SK-N-SH treated with all-trans-retinoic acid at 6 μM for 48 hours (cell line): ENCODE measurements around the gene CPXM2.

Source experiments
- ATAC-seq: fragments of 200-7000 bp; cut with Tn5 transposase; 3 replicates; pipeline ENCODE4 v1.9.1; 2020; ENCODE audit warnings: mild to moderate bottlenecking, moderate library complexity
- ARNTL ChIP-seq: fragments of 450-650 bp; formaldehyde crosslinking; IDR thresholded peaks from 2 replicates; pipeline ENCODE4 v1.5.0; 2020; ENCODE audit warnings: low read depth, mild to moderate bottlenecking, moderate library complexity, borderline replicate concordance
- BACH2 ChIP-seq: fragments of 250-450 bp; sonication (Bioruptor Pico); IDR thresholded peaks from 2 replicates; pipeline ENCODE4 v1.9.0; 2021; ENCODE audit warnings: mild to moderate bottlenecking, borderline replicate concordance
- CSDC2 ChIP-seq: fragments of 250-450 bp; sonication (Bioruptor Pico); IDR thresholded peaks from 2 replicates; pipeline ENCODE4 v1.5.0; 2020; ENCODE audit warnings: mild to moderate bottlenecking, moderate library complexity
- ESRRG ChIP-seq: fragments of 250-450 bp; sonication (Bioruptor Pico); IDR thresholded peaks from 2 replicates; pipeline ENCODE4 v1.6.1; 2021; ENCODE audit warnings: mild to moderate bottlenecking
- GLIS3 ChIP-seq: fragments of 250-450 bp; sonication (Bioruptor Pico); IDR thresholded peaks from 2 replicates; pipeline ENCODE4 v1.5.0; 2020; ENCODE audit warnings: mild to moderate bottlenecking, moderate library complexity
- ISL1 ChIP-seq: fragments of 250-450 bp; sonication (Bioruptor Pico); IDR thresholded peaks from 2 replicates; pipeline ENCODE4 v2.1.2; 2022; ENCODE audit warnings: mild to moderate bottlenecking, moderate library complexity
- OSR1 ChIP-seq: fragments of 250-450 bp; sonication (Bioruptor Pico); IDR thresholded peaks from 2 replicates; pipeline ENCODE4 v1.8.0; 2022; ENCODE audit warnings: moderate library complexity, mild to moderate bottlenecking, inconsistent platforms
- PPARA ChIP-seq: fragments of 250-450 bp; sonication (Bioruptor Pico); IDR thresholded peaks from 2 replicates; pipeline ENCODE4 v1.5.0; 2020; ENCODE audit warnings: mild to moderate bottlenecking, borderline replicate concordance
- RARB ChIP-seq: fragments of 250-450 bp; sonication (Bioruptor Pico); IDR thresholded peaks from 2 replicates; pipeline ENCODE4 v1.8.0; 2021; ENCODE audit warnings: mild to moderate bottlenecking, moderate library complexity
- SNAI2 ChIP-seq: fragments of 250-450 bp; sonication (Bioruptor Pico); IDR thresholded peaks from 2 replicates; pipeline ENCODE4 v1.5.0; 2020; ENCODE audit warnings: mild to moderate bottlenecking, moderate library complexity
- TCF4 ChIP-seq: fragments of 250-450 bp; sonication (Bioruptor Pico); IDR thresholded peaks from 2 replicates; pipeline ENCODE4 v1.8.0; 2021; ENCODE audit warnings: mild to moderate bottlenecking, moderate library complexity, borderline replicate concordance
- TOX ChIP-seq: fragments of 250-450 bp; sonication (Bioruptor Pico); IDR thresholded peaks from 2 replicates; pipeline ENCODE4 v1.8.0; 2021; ENCODE audit warnings: mild to moderate bottlenecking, moderate library complexity, borderline replicate concordance
- ZC3H10 ChIP-seq: fragments of 250-450 bp; sonication (Bioruptor Pico); IDR thresholded peaks from 2 replicates; pipeline ENCODE4 v1.5.1; 2021; ENCODE audit warnings: mild to moderate bottlenecking, moderate library complexity
- ZFP3 ChIP-seq: fragments of 250-450 bp; sonication (Bioruptor Pico); IDR thresholded peaks from 2 replicates; pipeline ENCODE4 v1.5.0; 2020; ENCODE audit warnings: mild to moderate bottlenecking, moderate library complexity
- ZFP30 ChIP-seq: fragments of 450-650 bp; formaldehyde crosslinking; IDR thresholded peaks from 2 replicates; pipeline ENCODE4 v1.5.0; 2022; ENCODE audit warnings: mild to moderate bottlenecking, moderate library complexity
- ZNF565 ChIP-seq: fragments of 450-650 bp; formaldehyde crosslinking; conservative IDR thresholded peaks from 2 replicates; pipeline ENCODE4 v1.5.0; 2020; ENCODE audit warnings: low read depth, mild to moderate bottlenecking, moderate library complexity
- ZNF70 ChIP-seq: fragments of 450-650 bp; formaldehyde crosslinking; IDR thresholded peaks from 2 replicates; pipeline ENCODE4 v1.5.0; 2020; ENCODE audit warnings: mild to moderate bottlenecking, moderate library complexity
- ZNF8 ChIP-seq: fragments of 450-650 bp; formaldehyde crosslinking; IDR thresholded peaks from 2 replicates; pipeline ENCODE4 v1.5.0; 2020; ENCODE audit warnings: mild to moderate bottlenecking, moderate library complexity
- TF ChIP-seq, protein P1 (sequence below): fragments of 250-450 bp; sonication (Bioruptor Pico); IDR thresholded peaks from 2 replicates; pipeline ENCODE4 v1.8.0; 2021; ENCODE audit warnings: low read depth, mild to moderate bottlenecking, moderate library complexity, borderline replicate concordance
- TF ChIP-seq, protein P2 (sequence below): fragments of 250-450 bp; sonication (Bioruptor Pico); IDR thresholded peaks from 2 replicates; pipeline ENCODE4 v1.5.0; 2020; ENCODE audit warnings: mild to moderate bottlenecking, moderate library complexity
- TF ChIP-seq, protein P3 (sequence below): fragments of 250-450 bp; sonication (Bioruptor Pico); IDR thresholded peaks from 2 replicates; pipeline ENCODE4 v1.8.0; 2020; ENCODE audit warnings: mild to moderate bottlenecking, moderate library complexity, borderline replicate concordance
- TF ChIP-seq, protein P4 (sequence below): fragments of 250-450 bp; sonication (Bioruptor Pico); IDR thresholded peaks from 2 replicates; pipeline ENCODE4 v1.5.1; 2021; ENCODE audit warnings: mild to moderate bottlenecking, moderate library complexity

CPXM2 gene

DNA sequence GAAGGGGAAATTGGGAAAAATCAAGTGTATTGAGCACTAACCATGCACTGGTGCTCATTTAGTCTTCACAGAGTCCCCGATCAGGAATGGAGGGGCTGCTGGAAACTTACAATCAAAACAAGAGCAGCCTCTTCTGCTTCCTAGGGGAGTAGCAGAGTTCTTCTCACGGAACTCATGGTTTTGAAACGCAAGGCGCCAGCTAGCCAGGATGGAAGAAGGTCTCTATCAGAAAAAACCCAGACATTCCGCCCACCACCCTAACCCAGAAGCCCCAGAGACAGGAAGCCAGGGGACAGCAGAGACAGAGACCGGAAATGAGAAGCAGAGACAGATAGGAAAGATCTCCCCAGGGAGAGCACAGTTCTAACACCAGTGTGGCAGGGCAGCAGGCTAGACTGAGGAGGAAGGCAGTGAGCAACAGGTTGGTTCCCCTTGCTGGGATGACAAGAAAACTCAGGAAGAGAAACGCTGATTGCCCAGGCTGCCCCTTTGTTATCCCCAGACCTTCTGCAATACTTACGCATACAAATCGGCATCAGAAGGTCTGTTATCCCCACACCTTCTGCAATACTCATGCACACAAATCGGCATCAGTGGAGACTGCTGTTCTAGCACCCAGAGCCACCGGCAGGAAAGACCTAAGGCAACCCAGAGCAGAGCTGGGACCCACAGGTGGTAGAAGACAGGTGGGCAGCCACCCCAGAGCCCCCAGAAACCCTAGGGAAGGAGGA lies 99.2 kb downstream of the CPXM2 start:
- TF ChIP-seq PPARA (CRISPR knock-in tag) (no peak), GLIS3 (no peak), ZFP3 (no peak), BACH2 (no peak), RARB (CRISPR knock-in tag) (no peak), TOX (CRISPR knock-in tag) (no peak), ZNF565 (no peak), TCF4 (no peak), ZFP30 (CRISPR knock-in tag) (no peak), ARNTL (CRISPR knock-in tag) (no peak), ZNF8 (CRISPR knock-in tag) (no peak), OSR1 (CRISPR knock-in tag) (no peak), SNAI2 (CRISPR knock-in tag) (no peak), ZC3H10 (CRISPR knock-in tag) (no peak), ZNF70 (CRISPR knock-in tag) (no peak), ESRRG (CRISPR knock-in tag) (no peak)
- TF ChIP-seq, protein P1, sequence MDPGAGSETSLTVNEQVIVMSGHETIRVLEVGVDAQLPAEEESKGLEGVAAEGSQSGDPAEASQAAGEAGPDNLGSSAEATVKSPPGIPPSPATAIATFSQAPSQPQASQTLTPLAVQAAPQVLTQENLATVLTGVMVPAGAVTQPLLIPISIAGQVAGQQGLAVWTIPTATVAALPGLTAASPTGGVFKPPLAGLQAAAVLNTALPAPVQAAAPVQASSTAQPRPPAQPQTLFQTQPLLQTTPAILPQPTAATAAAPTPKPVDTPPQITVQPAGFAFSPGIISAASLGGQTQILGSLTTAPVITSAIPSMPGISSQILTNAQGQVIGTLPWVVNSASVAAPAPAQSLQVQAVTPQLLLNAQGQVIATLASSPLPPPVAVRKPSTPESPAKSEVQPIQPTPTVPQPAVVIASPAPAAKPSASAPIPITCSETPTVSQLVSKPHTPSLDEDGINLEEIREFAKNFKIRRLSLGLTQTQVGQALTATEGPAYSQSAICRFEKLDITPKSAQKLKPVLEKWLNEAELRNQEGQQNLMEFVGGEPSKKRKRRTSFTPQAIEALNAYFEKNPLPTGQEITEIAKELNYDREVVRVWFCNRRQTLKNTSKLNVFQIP (CRISPR knock-in tag), result no peak
- TF ChIP-seq, protein P2, sequence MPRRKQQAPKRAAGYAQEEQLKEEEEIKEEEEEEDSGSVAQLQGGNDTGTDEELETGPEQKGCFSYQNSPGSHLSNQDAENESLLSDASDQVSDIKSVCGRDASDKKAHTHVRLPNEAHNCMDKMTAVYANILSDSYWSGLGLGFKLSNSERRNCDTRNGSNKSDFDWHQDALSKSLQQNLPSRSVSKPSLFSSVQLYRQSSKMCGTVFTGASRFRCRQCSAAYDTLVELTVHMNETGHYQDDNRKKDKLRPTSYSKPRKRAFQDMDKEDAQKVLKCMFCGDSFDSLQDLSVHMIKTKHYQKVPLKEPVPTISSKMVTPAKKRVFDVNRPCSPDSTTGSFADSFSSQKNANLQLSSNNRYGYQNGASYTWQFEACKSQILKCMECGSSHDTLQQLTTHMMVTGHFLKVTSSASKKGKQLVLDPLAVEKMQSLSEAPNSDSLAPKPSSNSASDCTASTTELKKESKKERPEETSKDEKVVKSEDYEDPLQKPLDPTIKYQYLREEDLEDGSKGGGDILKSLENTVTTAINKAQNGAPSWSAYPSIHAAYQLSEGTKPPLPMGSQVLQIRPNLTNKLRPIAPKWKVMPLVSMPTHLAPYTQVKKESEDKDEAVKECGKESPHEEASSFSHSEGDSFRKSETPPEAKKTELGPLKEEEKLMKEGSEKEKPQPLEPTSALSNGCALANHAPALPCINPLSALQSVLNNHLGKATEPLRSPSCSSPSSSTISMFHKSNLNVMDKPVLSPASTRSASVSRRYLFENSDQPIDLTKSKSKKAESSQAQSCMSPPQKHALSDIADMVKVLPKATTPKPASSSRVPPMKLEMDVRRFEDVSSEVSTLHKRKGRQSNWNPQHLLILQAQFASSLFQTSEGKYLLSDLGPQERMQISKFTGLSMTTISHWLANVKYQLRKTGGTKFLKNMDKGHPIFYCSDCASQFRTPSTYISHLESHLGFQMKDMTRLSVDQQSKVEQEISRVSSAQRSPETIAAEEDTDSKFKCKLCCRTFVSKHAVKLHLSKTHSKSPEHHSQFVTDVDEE (CRISPR knock-in tag), result no peak
- TF ChIP-seq, protein P3, sequence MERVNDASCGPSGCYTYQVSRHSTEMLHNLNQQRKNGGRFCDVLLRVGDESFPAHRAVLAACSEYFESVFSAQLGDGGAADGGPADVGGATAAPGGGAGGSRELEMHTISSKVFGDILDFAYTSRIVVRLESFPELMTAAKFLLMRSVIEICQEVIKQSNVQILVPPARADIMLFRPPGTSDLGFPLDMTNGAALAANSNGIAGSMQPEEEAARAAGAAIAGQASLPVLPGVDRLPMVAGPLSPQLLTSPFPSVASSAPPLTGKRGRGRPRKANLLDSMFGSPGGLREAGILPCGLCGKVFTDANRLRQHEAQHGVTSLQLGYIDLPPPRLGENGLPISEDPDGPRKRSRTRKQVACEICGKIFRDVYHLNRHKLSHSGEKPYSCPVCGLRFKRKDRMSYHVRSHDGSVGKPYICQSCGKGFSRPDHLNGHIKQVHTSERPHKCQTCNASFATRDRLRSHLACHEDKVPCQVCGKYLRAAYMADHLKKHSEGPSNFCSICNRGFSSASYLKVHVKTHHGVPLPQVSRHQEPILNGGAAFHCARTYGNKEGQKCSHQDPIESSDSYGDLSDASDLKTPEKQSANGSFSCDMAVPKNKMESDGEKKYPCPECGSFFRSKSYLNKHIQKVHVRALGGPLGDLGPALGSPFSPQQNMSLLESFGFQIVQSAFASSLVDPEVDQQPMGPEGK (CRISPR knock-in tag), result no peak
- ATAC-seq, result no peak

DNA sequence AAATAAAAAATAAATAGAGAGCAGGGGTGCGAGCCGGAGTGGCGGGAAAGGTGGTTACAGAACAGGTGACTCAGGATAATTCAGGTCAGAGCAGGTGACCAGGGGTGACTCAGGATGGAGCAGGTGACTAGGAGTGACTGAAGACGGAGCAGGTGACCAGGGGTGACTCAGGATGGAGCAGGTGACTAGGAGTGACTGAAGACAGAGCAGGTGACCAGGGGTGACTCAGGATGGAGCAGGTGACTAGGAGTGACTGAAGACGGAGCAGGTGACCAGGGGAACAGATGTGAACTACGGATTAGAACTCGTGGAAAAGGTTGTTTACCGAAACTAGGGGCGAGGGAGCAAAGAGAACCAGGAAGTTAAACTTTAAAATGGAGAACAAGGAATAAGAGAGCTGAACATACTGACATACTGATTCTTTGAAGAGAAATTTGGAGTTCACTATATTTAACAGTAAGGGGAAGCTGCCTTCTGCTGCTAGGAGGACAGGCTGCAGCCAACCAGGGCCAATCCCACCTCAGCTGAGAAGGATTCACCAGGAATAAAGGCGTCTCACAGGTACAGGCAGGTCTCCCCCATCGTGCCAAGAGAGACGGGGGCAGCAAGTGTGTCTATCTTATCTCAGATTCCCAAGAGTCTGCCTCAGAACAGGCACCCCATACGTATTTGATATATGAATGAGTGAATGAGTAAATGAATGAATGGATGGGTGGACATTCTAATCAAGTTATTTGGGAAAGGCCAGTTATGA lies 101.3 kb downstream of the CPXM2 start:
- no peak for ATAC-seq
- TF ChIP-seq ZNF565, result no peak
- no peak for TF ChIP-seq BACH2
- no peak for TF ChIP-seq ZNF8 (CRISPR knock-in tag)
- TF ChIP-seq RARB (CRISPR knock-in tag), result no peak
- TF ChIP-seq, protein P2 (CRISPR knock-in tag), result no peak
- no peak for TF ChIP-seq PPARA (CRISPR knock-in tag)
- TF ChIP-seq TOX (CRISPR knock-in tag), result no peak
- no peak for TF ChIP-seq ZNF70 (CRISPR knock-in tag)
- TF ChIP-seq, protein P1 (CRISPR knock-in tag), result no peak
- TF ChIP-seq CSDC2, result no peak
- TF ChIP-seq, protein P3 (CRISPR knock-in tag), result no peak
- TF ChIP-seq ISL1 (CRISPR knock-in tag), result no peak
- TF ChIP-seq, protein P4, sequence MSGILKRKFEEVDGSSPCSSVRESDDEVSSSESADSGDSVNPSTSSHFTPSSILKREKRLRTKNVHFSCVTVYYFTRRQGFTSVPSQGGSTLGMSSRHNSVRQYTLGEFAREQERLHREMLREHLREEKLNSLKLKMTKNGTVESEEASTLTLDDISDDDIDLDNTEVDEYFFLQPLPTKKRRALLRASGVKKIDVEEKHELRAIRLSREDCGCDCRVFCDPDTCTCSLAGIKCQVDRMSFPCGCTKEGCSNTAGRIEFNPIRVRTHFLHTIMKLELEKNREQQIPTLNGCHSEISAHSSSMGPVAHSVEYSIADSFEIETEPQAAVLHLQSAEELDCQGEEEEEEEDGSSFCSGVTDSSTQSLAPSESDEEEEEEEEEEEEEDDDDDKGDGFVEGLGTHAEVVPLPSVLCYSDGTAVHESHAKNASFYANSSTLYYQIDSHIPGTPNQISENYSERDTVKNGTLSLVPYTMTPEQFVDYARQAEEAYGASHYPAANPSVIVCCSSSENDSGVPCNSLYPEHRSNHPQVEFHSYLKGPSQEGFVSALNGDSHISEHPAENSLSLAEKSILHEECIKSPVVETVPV (CRISPR knock-in tag), result no peak
- TF ChIP-seq ZFP3, result no peak
- TF ChIP-seq, all 23 proteins: peak for 0
